Omental fat pad (tissue), 4 donors: Measurements from ENCODE around the gene MDH2. TPM values are rescaled to one million over a fixed set of nuclear protein-coding genes. Genes with fewer than 3 reads are reported as not detected.
A peak's percentile ranks its signal among the peaks of the same experiment; 100 is the strongest.
"Not testable (repeated sequence)": the region's sequence is repeated elsewhere in the genome, so short reads cannot be mapped to it uniquely, and the experiment has no call there.

Experiments used
- ATAC-seq: fragments of 150-250 bp; one replicate; pipeline ENCODE4 v1.9.1; 2016; ENCODE audit warnings: mild to moderate bottlenecking, moderate library complexity; ENCODE audit not compliant: low FRiP score
- DNase-seq: peaks from one replicate; pipeline ENCODE4 v3.0.0-alpha.2; 2019; ENCODE audit warnings: low spot score
- CTCF ChIP-seq, 3 donors: fragments of 450-650 bp; IDR thresholded peaks; one replicate each; pipeline ENCODE4 v1.5.1; 2016 to 2017; ENCODE audit warnings: antibody characterized with exemption in 3 of 3, mild to moderate bottlenecking in 3 of 3, moderate library complexity in 2 of 3
- total RNA-seq, 4 donors: library from RNA; depleted of rRNA; stranded (reverse); fragments of >200 nt; gene quantifications; one replicate each; pipeline ENCODE4 v1.1.0, GENCODE V29; 2016

Gene MDH2
- total RNA-seq, 4 donors from 2014 or later: 58.7 to 77.2 (median 67.5) TPM

- no peak for TF ChIP-seq CTCF (IDR thresholded peaks at IDR 0.05)
- ATAC-seq: peak; percentile 15
- DNase-seq: no peak
Observed at GRCh38 chr7:76009672-76010600, 38.0 kb upstream of the MDH2 start.

GRCh38 chr7:76011442-76011861 is 36.5 kb upstream of the MDH2 start:
- TF ChIP-seq CTCF (IDR thresholded peaks at IDR 0.05): no peak
- no peak for ATAC-seq
- DNase-seq: no peak

- no peak for TF ChIP-seq CTCF (IDR thresholded peaks at IDR 0.05)
- DNase-seq (no peak), ATAC-seq (no peak)
Observed at GRCh38 chr7:76016191-76016947, 31.5 kb upstream of the MDH2 start.

- not testable (repeated sequence) for DNase-seq, ATAC-seq
Observed at GRCh38 chr7:76018520-76018919, 29.4 kb upstream of the MDH2 start.

- peak; percentile 54 for ATAC-seq
- DNase-seq: peak; percentile 71
- peak in 2 of 3 donors; percentile 10 to 69 for TF ChIP-seq CTCF (IDR thresholded peaks at IDR 0.05)
Observed at GRCh38 chr7:76020031-76020714, 27.7 kb upstream of the MDH2 start.

GRCh38 chr7:76022026-76022780 is 25.7 kb upstream of the MDH2 start:
- DNase-seq: no peak
- TF ChIP-seq CTCF (IDR thresholded peaks at IDR 0.05): no peak
- ATAC-seq: no peak
